Nephron (organoid): ENCODE measurements around the gene PLEKHA5.
"Not testable (repeated sequence)": the region's sequence is repeated elsewhere in the genome, so short reads cannot be mapped to it uniquely, and the experiment has no call there.

Source experiments
- H3K27ac Mint-ChIP-seq, 3 experiments: 2 replicates each; pipeline ENCODE4 v1.8.0; 2020; ENCODE audit warnings: mixed read lengths in 3 of 3, mild to moderate bottlenecking in 2 of 3, moderate library complexity in 1 of 3
- H3K27me3 Mint-ChIP-seq: 2 replicates; pipeline ENCODE4 v1.8.0; 2021; ENCODE audit warnings: low read depth, mild to moderate bottlenecking, moderate library complexity, mixed read lengths
- H3K36me3 Mint-ChIP-seq: 2 replicates; pipeline ENCODE4 v1.8.0; 2020; ENCODE audit warnings: low read depth, mixed read lengths
- H3K4me1 Mint-ChIP-seq: 2 replicates; pipeline ENCODE4 v1.8.0; 2020; ENCODE audit warnings: mixed read lengths
- H3K4me3 Mint-ChIP-seq, 3 experiments: 2 replicates each; pipeline ENCODE4 v1.8.0; 2020; ENCODE audit warnings: mild to moderate bottlenecking in 3 of 3, mixed read lengths in 3 of 3, moderate library complexity in 2 of 3
- H3K9me3 Mint-ChIP-seq: 2 replicates; pipeline ENCODE4 v1.8.0; 2020; ENCODE audit warnings: mixed read lengths
- TF ChIP-seq, protein P1 (sequence below), 3 experiments: fragments of 200-600 bp; sonication (generic); IDR thresholded peaks; one replicate each; pipeline ENCODE4 v1.5.0; 2021; ENCODE audit warnings: antibody characterized with exemption in 3 of 3; ENCODE audit not compliant: unreplicated experiment in 3 of 3

The PLEKHA5 gene

DNA sequence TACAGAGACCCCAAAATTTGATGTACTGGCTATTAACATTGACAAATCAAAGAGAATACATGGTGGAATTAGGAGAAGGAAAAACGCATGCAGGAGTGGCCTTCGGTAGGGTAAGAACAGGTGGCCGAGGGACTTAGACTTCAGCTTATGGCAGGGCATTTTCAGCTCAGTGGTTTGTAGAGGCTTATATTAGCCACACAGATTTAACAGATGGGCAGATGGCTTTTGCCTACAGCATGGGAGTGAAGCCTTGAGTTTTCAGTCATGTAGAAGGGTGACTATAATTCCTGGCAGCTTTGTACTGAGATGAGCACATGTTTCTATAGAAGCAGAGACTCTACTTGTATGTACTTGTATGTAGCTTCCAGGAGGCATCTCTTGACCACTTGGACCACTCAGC is 40.9 kb upstream of the PLEKHA5 start:
- H3K4me1 Mint-ChIP-seq = no peaks in the 10 kb centered on the region
- no peak overlapping the region for H3K4me3 Mint-ChIP-seq
- no peak overlapping the region for H3K27ac Mint-ChIP-seq
- H3K36me3 Mint-ChIP-seq = no peaks in the 10 kb centered on the region
- H3K27me3 Mint-ChIP-seq = no peaks in the 10 kb centered on the region
- TF ChIP-seq, protein P1, sequence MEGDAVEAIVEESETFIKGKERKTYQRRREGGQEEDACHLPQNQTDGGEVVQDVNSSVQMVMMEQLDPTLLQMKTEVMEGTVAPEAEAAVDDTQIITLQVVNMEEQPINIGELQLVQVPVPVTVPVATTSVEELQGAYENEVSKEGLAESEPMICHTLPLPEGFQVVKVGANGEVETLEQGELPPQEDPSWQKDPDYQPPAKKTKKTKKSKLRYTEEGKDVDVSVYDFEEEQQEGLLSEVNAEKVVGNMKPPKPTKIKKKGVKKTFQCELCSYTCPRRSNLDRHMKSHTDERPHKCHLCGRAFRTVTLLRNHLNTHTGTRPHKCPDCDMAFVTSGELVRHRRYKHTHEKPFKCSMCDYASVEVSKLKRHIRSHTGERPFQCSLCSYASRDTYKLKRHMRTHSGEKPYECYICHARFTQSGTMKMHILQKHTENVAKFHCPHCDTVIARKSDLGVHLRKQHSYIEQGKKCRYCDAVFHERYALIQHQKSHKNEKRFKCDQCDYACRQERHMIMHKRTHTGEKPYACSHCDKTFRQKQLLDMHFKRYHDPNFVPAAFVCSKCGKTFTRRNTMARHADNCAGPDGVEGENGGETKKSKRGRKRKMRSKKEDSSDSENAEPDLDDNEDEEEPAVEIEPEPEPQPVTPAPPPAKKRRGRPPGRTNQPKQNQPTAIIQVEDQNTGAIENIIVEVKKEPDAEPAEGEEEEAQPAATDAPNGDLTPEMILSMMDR (IDR thresholded peaks at IDR 0.05; ENCODE audit: unreplicated experiment in 3 of 3) = no peak
- H3K9me3 Mint-ChIP-seq = peaks cover 10% of the 10 kb centered on the region

DNA sequence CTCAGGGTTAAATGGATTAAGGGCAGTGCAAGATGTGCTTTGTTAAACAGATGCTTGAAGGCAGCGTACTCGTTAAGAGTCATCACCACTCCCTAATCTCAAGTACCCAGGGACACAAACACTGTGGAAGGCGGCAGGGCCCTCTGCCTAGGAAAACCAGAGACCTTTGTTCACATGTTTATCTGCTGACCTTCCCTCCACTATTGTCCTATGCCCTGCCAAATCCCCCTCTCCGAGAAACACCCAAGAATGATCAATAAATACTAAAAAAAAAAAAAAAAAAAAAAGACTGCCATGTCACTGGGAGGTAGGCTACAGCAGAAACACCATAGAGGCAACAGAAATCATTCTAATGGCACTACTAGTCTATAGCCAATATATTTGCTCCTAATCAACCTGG is 37.1 kb upstream of the PLEKHA5 start:
- not testable (repeated sequence) for H3K4me3 Mint-ChIP-seq, H3K4me1 Mint-ChIP-seq, H3K36me3 Mint-ChIP-seq, H3K9me3 Mint-ChIP-seq, H3K27me3 Mint-ChIP-seq
- H3K27ac Mint-ChIP-seq = peak overlapping the region in 1 of 3 experiments; percentile 90

DNA sequence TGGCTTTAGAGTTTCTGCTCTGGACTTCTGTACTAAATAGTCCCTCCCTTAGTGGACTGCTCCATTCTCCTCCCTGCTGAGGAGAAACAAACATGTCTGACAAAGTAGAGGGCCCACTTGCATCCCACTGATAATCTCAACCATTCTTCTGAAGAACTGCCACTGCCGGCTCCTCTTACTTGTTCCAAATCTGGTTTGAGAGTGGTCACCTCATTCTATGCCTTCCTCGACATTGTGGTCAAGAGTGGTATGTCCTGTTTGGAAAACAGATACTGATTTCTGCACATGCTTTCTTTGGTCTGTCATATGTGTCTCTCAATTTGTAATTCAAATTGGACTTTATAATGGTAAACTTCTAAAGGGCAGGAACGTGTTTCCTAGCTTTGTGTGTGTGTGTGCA is 36.3 kb upstream of the PLEKHA5 start:
- Mint-ChIP-seq H3K27ac (no peak overlapping the region), H3K36me3 (no peaks in the 10 kb centered on the region), H3K9me3 (peaks cover 9% of the 10 kb centered on the region), H3K27me3 (no peaks in the 10 kb centered on the region), H3K4me3 (no peak overlapping the region), H3K4me1 (no peaks in the 10 kb centered on the region)
- TF ChIP-seq, protein P1 (IDR thresholded peaks at IDR 0.05; ENCODE audit: unreplicated experiment in 3 of 3) = no peak

DNA sequence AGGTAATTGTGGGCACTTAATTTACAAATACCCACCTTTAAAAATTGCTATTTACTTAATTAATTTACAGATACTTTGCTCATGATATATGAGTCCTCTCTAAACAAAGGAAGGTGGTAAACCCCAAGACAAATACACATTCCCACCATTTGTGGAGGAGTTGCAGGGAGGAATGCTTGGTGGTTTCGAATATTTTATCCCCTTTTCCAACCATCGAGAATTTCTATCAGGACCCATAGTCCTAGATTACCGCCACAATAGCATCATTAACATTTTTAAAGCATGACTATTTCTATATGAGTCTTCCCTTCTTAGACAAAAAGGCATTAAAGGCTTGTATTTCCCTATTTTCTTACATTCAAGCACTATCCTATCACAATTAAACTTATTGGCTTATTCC is 34.2 kb upstream of the PLEKHA5 start:
- H3K4me3 Mint-ChIP-seq = no peak overlapping the region
- no peaks in the 10 kb centered on the region for H3K27me3 Mint-ChIP-seq
- no peaks in the 10 kb centered on the region for H3K4me1 Mint-ChIP-seq
- H3K9me3 Mint-ChIP-seq = peaks cover 5% of the 10 kb centered on the region
- no peaks in the 10 kb centered on the region for H3K36me3 Mint-ChIP-seq
- TF ChIP-seq, protein P1 (IDR thresholded peaks at IDR 0.05; ENCODE audit: unreplicated experiment in 3 of 3) = no peak
- H3K27ac Mint-ChIP-seq = no peak overlapping the region

DNA sequence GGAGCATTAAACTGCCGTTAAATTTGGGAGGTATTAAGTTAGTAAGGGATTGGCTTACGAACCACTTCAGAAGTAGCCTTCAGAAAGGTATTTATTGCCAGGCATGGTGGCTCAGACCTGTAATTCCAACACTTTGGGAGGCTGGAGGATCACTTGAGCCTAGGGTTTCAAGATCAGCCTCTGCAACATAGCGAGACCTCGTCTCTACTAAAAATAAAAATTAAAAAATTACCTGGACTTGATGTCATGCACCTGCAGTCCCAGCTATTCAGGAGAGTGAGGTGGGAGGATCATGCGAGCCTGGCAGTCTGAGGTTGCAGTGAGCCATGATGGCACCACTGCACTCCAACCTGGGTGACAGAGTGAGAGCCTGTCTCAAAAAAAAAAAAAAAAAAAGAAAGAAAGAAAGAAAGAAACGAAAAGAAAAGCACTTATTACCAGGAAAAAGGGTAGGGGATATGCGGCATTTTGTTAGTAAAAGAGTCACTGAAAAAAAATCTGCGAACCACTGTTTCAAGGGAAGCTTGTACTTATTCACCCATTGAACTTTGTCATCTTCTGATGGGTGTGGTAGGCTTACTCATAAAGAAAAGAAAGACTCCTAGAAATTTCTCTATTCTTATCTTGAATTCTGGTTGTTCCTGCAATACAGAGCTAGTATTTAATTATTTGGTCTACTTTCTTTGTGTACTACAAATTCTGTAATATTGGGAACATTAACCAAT is 33.6 kb upstream of the PLEKHA5 start:
- H3K27me3 Mint-ChIP-seq = no peaks in the 10 kb centered on the region
- H3K9me3 Mint-ChIP-seq = peaks cover 5% of the 10 kb centered on the region
- TF ChIP-seq, protein P1 (IDR thresholded peaks at IDR 0.05; ENCODE audit: unreplicated experiment in 3 of 3) = no peak
- H3K36me3 Mint-ChIP-seq = no peaks in the 10 kb centered on the region
- H3K27ac Mint-ChIP-seq = no peak overlapping the region
- no peaks in the 10 kb centered on the region for H3K4me1 Mint-ChIP-seq
- no peak overlapping the region for H3K4me3 Mint-ChIP-seq

DNA sequence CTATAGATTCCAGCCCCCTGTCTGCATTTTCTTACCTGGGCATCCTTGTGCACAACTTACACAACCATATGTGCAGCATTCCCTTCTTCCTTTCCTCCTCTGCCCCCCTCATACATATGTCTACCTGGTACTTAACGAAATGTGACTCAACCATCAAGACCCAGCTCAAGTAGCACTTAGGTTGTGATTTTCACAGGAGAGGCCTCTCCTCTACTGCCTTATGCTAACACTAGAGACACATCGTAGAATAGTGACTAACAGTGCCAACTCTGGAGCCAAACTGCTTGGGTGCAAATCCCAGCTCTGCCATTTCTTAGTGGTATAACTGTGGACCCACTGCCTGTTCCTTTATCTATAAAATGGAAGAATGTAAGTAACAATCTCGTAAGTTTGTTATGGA is 24.1 kb upstream of the PLEKHA5 start:
- Mint-ChIP-seq H3K9me3 (no peaks in the 10 kb centered on the region), H3K27ac (no peak overlapping the region), H3K4me3 (no peak overlapping the region), H3K36me3 (no peaks in the 10 kb centered on the region), H3K27me3 (no peaks in the 10 kb centered on the region), H3K4me1 (no peaks in the 10 kb centered on the region)
- TF ChIP-seq, protein P1 (IDR thresholded peaks at IDR 0.05; ENCODE audit: unreplicated experiment in 3 of 3) = no peak
